IPS-NIHi7 (cell line): ENCODE measurements around the gene ERC1.
"Not testable (repeated sequence)": the region's sequence is repeated elsewhere in the genome, so short reads cannot be mapped to it uniquely, and the experiment has no call there.

ENCODE experiments used
- DNase-seq: peaks from one replicate; pipeline ENCODE4 v3.0.0; 2012; ENCODE audit warnings: mixed read lengths; ENCODE audit errors: extremely low spot score

The ERC1 gene

GRCh38 chr12:1185460-1186182 is 194.6 kb downstream of the ERC1 start:
- DNase-seq, result no peak

GRCh38 chr12:1186298-1186697 is 195.3 kb downstream of the ERC1 start:
- no peak for DNase-seq

GRCh38 chr12:1188016-1188415 is 197.0 kb downstream of the ERC1 start:
- DNase-seq, result no peak

GRCh38 chr12:1189163-1189562 is 198.1 kb downstream of the ERC1 start:
- DNase-seq, result no peak

- DNase-seq, result no peak
Observed at GRCh38 chr12:1195513-1195912, 204.5 kb downstream of the ERC1 start.

- DNase-seq, result no peak
Observed at GRCh38 chr12:1197264-1198018, 206.4 kb downstream of the ERC1 start.

- not testable (repeated sequence) for DNase-seq
Observed at GRCh38 chr12:1198854-1199253, 207.8 kb downstream of the ERC1 start.

GRCh38 chr12:1199700-1200099 is 208.7 kb downstream of the ERC1 start:
- DNase-seq, result no peak

GRCh38 chr12:1201030-1201429 is 210.0 kb downstream of the ERC1 start:
- no peak for DNase-seq

- DNase-seq, result no peak
Observed at GRCh38 chr12:1201886-1202285, 210.9 kb downstream of the ERC1 start.

GRCh38 chr12:1203735-1204019 is 212.7 kb downstream of the ERC1 start:
- DNase-seq, result no peak

GRCh38 chr12:1204581-1205121 is 213.6 kb downstream of the ERC1 start:
- no peak for DNase-seq

GRCh38 chr12:1205512-1206060 is 214.6 kb downstream of the ERC1 start:
- DNase-seq, result no peak

GRCh38 chr12:1206118-1206734 is 215.2 kb downstream of the ERC1 start:
- DNase-seq, result no peak

GRCh38 chr12:1207276-1207675 is 216.3 kb downstream of the ERC1 start:
- DNase-seq, result no peak

GRCh38 chr12:1208719-1209118 is 217.7 kb downstream of the ERC1 start:
- DNase-seq, result not testable (repeated sequence)

GRCh38 chr12:1212526-1212925 is 221.5 kb downstream of the ERC1 start:
- DNase-seq, result peak; percentile 25

- no peak for DNase-seq
Observed at GRCh38 chr12:1213205-1213604, 222.2 kb downstream of the ERC1 start.

GRCh38 chr12:1213618-1214205 is 222.7 kb downstream of the ERC1 start:
- no peak for DNase-seq

GRCh38 chr12:1216560-1216959 is 225.5 kb downstream of the ERC1 start:
- no peak for DNase-seq

- DNase-seq, result no peak
Observed at GRCh38 chr12:1217191-1217949, 226.3 kb downstream of the ERC1 start.
